Glutamatergic neuron (in vitro differentiated cells): ENCODE results near the gene SRP9. TPM values are rescaled to one million over a fixed set of nuclear protein-coding genes. Genes with fewer than 3 reads are reported as not detected.
"Not testable (repeated sequence)": the region's sequence is repeated elsewhere in the genome, so short reads cannot be mapped to it uniquely, and the experiment has no call there.

Experiments used
- DNase-seq: peaks from one replicate; pipeline ENCODE4 v3.0.0; 2022
- H3K27ac Mint-ChIP-seq: one replicate; pipeline ENCODE4 v1.8.0; 2020; ENCODE audit warnings: mild to moderate bottlenecking, mixed read lengths, inconsistent platforms; ENCODE audit not compliant: unreplicated experiment
- H3K27me3 Mint-ChIP-seq: one replicate; pipeline ENCODE4 v1.8.0; 2020; ENCODE audit warnings: mild to moderate bottlenecking, moderate library complexity, mixed read lengths, inconsistent platforms; ENCODE audit not compliant: unreplicated experiment
- H3K36me3 Mint-ChIP-seq: one replicate; pipeline ENCODE4 v1.8.0; 2020; ENCODE audit warnings: mild to moderate bottlenecking, mixed read lengths, inconsistent platforms; ENCODE audit not compliant: unreplicated experiment
- H3K4me1 Mint-ChIP-seq: one replicate; pipeline ENCODE4 v1.8.0; 2020; ENCODE audit warnings: mild to moderate bottlenecking, low read depth, mixed read lengths, inconsistent platforms; ENCODE audit not compliant: unreplicated experiment
- H3K4me3 Mint-ChIP-seq: one replicate; pipeline ENCODE4 v1.8.0; 2020; ENCODE audit warnings: mild to moderate bottlenecking, mixed read lengths, inconsistent platforms; ENCODE audit not compliant: unreplicated experiment
- H3K9me3 Mint-ChIP-seq: one replicate; pipeline ENCODE4 v1.8.0; 2020; ENCODE audit warnings: mild to moderate bottlenecking, moderate library complexity, mixed read lengths, inconsistent platforms; ENCODE audit not compliant: unreplicated experiment
- total RNA-seq: library from RNA; stranded (reverse); fragmentation: NEBNext Ultra II Directional; extraction: Animal tissue kit (Norgen Biotek cat#: 25700); gene quantifications from one replicate; pipeline ENCODE4 v1.2.1, GENCODE V29; 2021; ENCODE audit not compliant: unreplicated experiment
- TF ChIP-seq, protein P1 (sequence below): fragments of 200-600 bp; sonication (generic); IDR thresholded peaks from one replicate; pipeline ENCODE4 v1.5.0; 2021; ENCODE audit not compliant: partially characterized antibody, unreplicated experiment

Gene SRP9
- total RNA-seq, 1 donor from 2014 or later, result 364 TPM

DNA sequence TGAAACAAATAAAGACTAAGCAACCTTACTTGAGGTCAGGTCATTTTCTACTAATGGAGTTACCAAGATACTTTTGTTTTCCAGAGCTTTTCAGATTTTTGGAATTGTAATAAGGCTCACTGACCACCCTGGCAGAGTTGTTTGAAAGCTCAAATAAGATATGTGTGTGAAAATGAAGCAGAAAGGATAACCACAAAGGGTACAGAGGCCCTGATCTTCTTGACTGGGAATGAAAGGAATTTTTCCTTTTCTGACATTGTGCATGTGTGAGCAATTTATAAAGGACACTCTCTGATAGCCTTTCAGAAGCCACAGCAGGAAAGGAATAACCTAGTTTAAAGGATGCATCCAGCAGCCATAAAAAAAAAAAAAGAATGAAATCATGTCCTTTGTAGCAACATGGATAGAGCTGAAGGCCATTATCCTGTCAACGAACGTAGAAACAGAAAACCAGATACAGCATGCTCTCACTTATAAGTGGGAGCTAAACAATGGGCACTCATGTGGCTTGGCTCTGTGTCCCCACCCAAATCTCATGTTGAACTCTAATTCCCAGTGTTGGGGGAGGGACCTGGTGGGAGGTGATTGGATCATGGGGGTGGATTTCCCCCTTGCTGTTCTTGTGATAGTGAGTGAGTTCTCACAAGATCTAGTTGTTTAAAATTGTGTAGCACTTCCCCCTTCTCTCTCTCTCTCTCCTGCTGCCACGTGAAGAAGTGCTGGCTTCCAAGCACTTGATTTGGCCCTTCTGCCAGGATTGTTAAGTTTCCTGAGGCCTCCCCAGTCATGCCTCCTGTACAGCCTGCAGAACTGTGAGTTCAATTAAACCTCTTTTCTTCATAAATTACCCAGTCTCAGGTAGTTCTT is 3.1 kb upstream of the SRP9 start:
- Mint-ChIP-seq H3K27me3 (peaks cover 4% of the 10 kb centered on the region), H3K9me3 (peaks cover 10% of the 10 kb centered on the region), H3K4me1 (peaks cover 16% of the 10 kb centered on the region), H3K27ac (peak overlapping the region; percentile 41), H3K36me3 (no peaks in the 10 kb centered on the region), H3K4me3 (no peak overlapping the region)
- DNase-seq, result no peak
- TF ChIP-seq, protein P1, sequence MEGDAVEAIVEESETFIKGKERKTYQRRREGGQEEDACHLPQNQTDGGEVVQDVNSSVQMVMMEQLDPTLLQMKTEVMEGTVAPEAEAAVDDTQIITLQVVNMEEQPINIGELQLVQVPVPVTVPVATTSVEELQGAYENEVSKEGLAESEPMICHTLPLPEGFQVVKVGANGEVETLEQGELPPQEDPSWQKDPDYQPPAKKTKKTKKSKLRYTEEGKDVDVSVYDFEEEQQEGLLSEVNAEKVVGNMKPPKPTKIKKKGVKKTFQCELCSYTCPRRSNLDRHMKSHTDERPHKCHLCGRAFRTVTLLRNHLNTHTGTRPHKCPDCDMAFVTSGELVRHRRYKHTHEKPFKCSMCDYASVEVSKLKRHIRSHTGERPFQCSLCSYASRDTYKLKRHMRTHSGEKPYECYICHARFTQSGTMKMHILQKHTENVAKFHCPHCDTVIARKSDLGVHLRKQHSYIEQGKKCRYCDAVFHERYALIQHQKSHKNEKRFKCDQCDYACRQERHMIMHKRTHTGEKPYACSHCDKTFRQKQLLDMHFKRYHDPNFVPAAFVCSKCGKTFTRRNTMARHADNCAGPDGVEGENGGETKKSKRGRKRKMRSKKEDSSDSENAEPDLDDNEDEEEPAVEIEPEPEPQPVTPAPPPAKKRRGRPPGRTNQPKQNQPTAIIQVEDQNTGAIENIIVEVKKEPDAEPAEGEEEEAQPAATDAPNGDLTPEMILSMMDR, result no peak

DNA sequence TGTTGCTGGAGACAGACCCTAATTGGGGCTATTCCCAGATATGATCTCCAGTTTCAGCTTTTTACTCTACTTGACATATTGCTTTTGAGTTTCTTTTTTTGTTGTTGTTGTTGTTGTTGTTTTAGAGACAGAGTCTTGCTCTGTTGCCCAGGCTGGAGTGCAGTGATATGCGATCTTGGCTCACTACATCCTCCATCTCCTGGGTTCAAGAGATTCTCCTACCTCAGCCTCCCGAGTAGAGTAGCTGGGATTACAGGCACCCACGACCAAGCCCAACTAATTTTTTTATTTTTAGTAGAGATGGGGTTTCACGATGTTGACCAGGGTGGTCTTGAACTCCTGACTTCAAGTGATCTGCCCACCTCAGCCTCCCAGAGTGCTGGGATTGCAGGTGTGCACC is 1.3 kb upstream of the SRP9 start:
- Mint-ChIP-seq H3K27me3 (peaks cover 2% of the 10 kb centered on the region), H3K4me3 (no peak overlapping the region), H3K27ac (no peak overlapping the region), H3K4me1 (peaks cover 16% of the 10 kb centered on the region), H3K9me3 (peaks cover 8% of the 10 kb centered on the region), H3K36me3 (no peaks in the 10 kb centered on the region)
- TF ChIP-seq, protein P1, result no peak
- DNase-seq, result no peak

DNA sequence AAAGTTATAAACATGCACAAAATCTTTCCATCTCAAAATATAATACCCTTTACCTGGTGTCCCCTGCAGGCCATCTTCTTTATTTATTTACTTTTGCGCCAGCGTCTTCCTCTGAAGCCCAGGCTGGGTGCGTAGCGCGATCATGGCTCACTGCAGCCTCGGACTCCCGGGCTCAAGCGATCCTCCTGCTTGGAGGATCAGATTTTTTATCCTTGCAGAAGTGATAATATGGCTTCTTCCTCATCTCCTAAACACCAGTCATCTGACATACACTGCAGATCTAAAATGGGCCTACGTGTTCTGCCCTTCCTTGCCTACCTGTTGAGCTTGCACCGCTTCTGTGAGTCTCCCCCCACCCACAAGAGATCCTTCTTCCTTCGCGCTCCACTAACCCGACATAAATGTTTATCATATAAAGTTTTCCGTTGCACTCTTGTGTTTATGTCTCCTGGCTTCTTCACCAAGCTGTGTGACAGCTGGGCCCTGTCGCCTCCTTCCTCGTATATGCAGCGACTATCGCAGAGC is 506 bp upstream of the SRP9 start:
- Mint-ChIP-seq H3K4me1 (peaks cover 11% of the 10 kb centered on the region), H3K36me3 (no peaks in the 10 kb centered on the region), H3K4me3 (no peak overlapping the region), H3K27me3 (peaks cover 2% of the 10 kb centered on the region), H3K9me3 (peaks cover 6% of the 10 kb centered on the region), H3K27ac (no peak overlapping the region)
- TF ChIP-seq, protein P1, result no peak
- no peak for DNase-seq

DNA sequence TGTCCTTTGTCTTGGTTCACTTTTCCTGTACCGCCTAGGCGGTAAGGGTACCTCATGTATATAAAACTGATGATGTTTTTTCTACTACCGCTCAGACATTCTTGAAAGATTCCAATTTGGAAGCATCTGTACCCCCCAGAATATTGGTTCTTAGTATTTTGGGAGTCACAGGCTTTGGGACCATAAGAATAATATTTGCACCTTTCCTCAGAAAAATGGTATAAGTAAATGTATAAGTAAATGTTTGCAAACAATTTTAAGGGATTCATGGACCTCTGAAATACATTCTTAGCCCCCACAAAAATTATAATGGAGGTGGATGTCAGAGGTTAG is 677 bp downstream of the SRP9 start:
- TF ChIP-seq, protein P1, result no peak
- no peaks in the 10 kb centered on the region for H3K36me3 Mint-ChIP-seq
- H3K4me1 Mint-ChIP-seq, result peaks cover 15% of the 10 kb centered on the region
- H3K27me3 Mint-ChIP-seq, result peaks cover under 1% of the 10 kb centered on the region
- no peak for DNase-seq
- H3K27ac Mint-ChIP-seq, result no peak overlapping the region
- H3K4me3 Mint-ChIP-seq, result no peak overlapping the region
- H3K9me3 Mint-ChIP-seq, result peaks cover 6% of the 10 kb centered on the region

DNA sequence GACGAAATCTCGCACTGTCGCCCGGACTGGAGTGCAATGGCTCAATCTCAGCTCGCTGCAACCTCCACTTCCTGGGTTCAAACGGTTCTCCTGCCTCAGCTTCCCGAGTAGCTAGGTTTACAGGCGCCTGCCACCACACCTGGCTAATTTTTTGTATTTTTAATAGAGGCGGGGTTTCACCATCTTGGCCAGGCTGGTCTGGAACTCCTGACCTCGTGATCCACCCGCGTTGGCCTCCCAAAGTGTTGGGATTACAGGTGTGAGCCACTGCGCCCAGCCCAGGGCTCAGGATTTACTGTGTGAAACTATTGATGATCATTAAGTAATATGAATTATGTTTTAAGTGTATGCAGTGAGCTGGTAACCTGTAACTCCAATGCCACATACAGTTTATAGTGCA is 1.5 kb downstream of the SRP9 start:
- DNase-seq, H3K36me3 Mint-ChIP-seq, H3K27me3 Mint-ChIP-seq, H3K9me3 Mint-ChIP-seq, H3K4me3 Mint-ChIP-seq, H3K27ac Mint-ChIP-seq: not testable (repeated sequence)
- H3K4me1 Mint-ChIP-seq, result peaks cover 19% of the 10 kb centered on the region
